Cardiac fibroblast (primary cell): Measurements from ENCODE around the gene RIPOR3.
"Not testable (repeated sequence)": the region's sequence is repeated elsewhere in the genome, so short reads cannot be mapped to it uniquely, and the experiment has no call there.

Experiments
- DNase-seq, 2 donors: peaks; one replicate each; pipeline versions ENCODE4 v3.0.0 to v3.0.0-alpha.2; 2010; ENCODE audit warnings: low read depth in 2 of 2
- H3K4me3 ChIP-seq, 2 donors: replicated peaks in 1 of 2; 1 replicate in 1 of 2; 2 replicates in 1 of 2; pipeline ENCODE4 v1.5.1; 2011; ENCODE audit warnings: low read depth in 2 of 2, low read length in 2 of 2, mild to moderate bottlenecking in 2 of 2, moderate library complexity in 1 of 2
- CTCF ChIP-seq: IDR thresholded peaks from one replicate; pipeline ENCODE4 v1.5.1; 2011; ENCODE audit warnings: low read depth, mild to moderate bottlenecking, low read length, inconsistent platforms

RIPOR3 gene

GRCh38 chr20:50701041-50701963 is 10.0 kb upstream of the RIPOR3 start:
- no peak for TF ChIP-seq CTCF
- H3K4me3 ChIP-seq: no peak overlapping the region
- no peak for DNase-seq

GRCh38 chr20:50699688-50700087 is 8.3 kb upstream of the RIPOR3 start:
- no peak for DNase-seq
- TF ChIP-seq CTCF: no peak
- no peak overlapping the region for H3K4me3 ChIP-seq

GRCh38 chr20:50698255-50698654 is 6.9 kb upstream of the RIPOR3 start:
- DNase-seq: not testable (repeated sequence)

GRCh38 chr20:50695135-50695872 is 4.0 kb upstream of the RIPOR3 start:
- peak in 1 of 2 donors; percentile 72 for DNase-seq
- no peak overlapping the region for H3K4me3 ChIP-seq
- TF ChIP-seq CTCF: no peak

More at GRCh38 chr20:50698255-50698654, 6.9 kb upstream of the RIPOR3 start:
- H3K4me3 ChIP-seq: not testable (repeated sequence)

GRCh38 chr20:50694379-50695134 is 3.2 kb upstream of the RIPOR3 start:
- no peak overlapping the region for H3K4me3 ChIP-seq
- DNase-seq: no peak
- TF ChIP-seq CTCF: no peak

- peak in 1 of 2 donors; percentile 16 for DNase-seq
- no peak for TF ChIP-seq CTCF
- no peak overlapping the region for H3K4me3 ChIP-seq
Measured at GRCh38 chr20:50693001-50693400, 1.7 kb upstream of the RIPOR3 start.
